Bone marrow (tissue), 2 donors: ENCODE results near the gene TMEM19.
A peak's percentile ranks its signal among the peaks of the same experiment; 100 is the strongest.

ENCODE experiments used
- DNase-seq, 2 donors: peaks; one replicate each; lab custom pipeline; 2025; lab: John Stamatoyannopoulos, UW

TMEM19 gene

DNA sequence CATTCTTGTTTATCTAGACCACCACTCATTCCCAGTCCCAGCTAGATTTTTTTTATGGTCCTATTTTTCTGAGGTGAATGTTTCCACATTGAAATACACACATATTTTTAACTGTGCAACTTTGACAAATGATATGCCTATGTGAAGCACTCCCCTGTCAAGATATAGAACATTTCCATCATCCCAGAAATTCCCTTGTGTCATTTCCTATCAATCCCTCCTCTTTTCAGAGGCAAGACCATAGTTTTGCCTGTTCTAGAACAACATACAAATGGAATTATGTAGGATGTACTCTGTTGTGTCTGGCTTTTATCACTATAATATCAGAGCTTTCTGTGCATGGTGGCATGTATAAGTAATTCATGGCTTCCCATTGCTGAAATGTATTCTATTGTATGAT, 32.7 kb downstream of the TMEM19 start:
- no peak for DNase-seq

DNA sequence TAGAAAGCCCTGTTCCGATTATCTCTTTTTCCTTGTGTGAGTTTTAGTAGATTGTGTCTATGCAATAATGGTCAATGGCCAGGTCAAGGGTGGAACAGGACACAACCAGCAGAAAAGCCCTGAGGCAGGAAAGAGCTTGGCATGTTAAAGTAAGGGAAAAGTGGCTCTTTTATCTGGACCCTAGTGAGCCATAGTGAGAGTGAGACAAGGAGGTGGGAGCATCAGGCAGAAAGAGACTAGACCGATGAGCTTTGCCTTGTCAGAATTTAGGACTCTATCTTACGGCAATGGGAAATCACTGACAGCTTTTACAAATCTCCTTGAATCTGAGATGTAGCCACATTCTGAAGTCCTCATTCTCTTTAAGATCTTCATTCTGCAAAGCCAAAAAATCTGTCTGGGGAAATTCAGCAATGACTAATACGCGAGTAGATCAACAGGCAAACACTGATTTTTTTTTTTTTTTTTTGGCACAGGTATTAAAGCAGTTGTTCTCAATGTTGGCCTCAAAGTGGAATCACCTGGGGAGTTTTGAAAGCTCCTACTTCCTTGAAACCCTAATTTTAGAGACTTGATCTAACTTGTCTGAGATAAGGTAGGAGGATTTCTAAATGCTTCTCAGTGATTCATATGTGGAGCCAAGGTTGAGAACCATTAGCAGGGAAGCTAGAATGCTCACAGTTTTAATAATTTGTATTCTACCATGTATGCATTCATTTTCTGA, 33.9 kb downstream of the TMEM19 start:
- no peak for DNase-seq

DNA sequence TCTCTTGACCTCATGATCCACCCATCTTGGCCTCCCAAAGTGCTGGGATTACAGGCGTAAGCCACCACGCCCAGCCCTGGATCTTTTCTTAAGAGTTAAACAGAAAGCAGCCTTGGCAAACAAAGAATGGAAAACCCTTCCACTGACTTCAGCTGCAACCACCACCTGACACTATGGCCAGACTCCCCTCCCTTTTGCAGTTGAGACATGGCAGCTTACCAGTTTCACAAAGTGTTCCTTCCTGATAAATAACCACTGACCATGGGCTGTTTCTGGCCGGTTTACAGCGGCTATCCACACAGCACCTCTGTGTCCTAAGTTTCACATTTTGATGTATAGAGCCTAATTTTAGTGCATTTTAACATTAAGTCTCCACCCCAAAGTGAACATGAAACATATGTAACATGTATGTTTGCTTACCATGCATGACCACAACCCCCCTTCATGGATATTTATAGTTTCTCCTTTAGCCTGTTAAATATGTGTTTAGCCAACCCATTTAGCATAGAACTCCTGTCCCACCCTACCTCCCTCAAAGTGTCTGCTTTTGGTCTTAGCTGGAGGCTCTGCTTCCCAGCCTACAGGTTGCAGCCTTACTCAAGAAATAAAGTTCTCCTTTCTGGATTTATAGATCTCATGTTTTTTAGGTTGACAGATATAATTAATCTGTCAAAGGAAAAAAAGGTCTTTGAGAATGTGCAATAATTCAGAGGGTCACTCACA, 36.1 kb downstream of the TMEM19 start:
- no peak for DNase-seq

GRCh38 chr12:71725011-71725410, 39.1 kb downstream of the TMEM19 start:
- DNase-seq: no peak

GRCh38 chr12:71726548-71726947, 40.7 kb downstream of the TMEM19 start:
- no peak for DNase-seq

DNA sequence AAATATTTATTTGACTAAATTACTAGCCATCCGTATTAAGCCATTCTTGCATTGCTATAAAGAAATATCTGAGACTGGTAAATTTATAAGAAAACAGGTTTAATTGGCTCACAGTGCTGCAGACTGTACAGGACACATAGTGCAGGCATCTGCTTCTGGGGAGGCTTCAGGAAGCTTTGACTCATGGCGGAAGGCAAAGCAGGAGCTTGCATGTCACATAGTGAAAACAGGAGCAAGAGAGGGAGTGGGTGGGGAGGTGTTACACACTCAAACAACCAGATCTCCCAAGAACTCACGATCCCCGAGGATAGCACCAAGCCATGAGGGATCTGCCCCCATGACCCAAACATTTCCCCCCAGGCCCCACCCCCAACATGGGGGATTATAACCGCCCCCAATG, 42.1 kb downstream of the TMEM19 start:
- no peak for DNase-seq

GRCh38 chr12:71730936-71731335, 45.1 kb downstream of the TMEM19 start:
- DNase-seq: no peak

DNA sequence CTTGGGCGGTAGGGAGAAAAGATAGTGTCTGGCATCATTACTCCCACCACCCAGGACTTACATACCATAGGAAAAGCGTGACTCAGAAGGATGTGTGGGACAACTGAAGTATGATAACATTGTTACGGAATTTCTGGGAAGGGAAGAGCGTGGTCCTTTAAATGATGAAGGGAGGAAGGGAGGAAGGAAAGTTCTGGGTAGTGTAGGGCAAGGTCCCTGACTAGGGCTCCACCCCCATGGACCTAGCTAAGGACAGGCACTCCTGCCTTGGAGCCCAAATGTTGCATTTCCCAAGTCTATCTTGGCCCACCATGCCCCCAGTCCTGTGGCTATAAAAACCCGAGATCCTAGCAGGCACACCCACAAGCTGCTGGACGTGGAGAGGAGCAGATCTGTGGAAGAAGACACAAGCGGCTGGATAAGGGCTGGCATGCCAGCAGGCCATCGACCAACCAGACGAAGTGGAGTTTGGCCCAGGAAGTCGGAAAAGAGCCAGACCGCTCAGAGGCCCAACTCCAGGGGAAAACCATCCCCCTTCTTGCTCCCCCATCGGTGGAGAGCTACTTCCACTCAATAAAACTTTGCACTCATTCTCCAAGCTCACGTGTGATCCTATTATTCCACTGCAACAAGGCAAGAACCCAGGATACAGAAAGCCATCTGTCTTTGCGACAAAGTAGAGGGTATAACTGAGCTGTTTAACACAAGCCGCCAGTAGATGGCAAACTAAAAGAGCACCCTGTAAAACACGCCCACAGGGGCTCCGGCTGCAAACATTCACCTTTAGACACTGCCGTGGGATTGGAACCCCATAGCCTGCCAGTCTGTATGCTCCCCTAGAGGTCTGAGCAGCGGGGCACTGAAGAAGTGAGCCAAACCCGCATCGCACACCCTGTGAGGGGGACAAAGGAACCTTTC, 45.8 kb downstream of the TMEM19 start:
- DNase-seq: no peak

DNA sequence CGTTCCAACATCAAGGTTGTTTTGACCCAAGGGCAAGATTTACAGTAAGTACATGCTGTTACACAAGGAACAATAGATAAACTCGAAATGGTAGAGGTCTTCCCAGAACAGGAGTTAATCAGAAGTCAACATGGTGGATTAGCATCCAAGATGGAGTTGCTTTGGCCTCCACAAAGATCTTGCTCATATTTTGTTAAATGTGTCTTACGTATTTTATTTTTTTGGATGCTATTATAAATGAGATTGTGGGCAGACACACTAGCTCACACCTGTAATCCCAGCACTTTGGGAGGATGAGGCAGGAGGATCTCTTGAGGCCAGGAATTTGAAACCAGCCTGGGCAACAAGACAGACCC, 46.5 kb downstream of the TMEM19 start:
- no peak for DNase-seq

DNA sequence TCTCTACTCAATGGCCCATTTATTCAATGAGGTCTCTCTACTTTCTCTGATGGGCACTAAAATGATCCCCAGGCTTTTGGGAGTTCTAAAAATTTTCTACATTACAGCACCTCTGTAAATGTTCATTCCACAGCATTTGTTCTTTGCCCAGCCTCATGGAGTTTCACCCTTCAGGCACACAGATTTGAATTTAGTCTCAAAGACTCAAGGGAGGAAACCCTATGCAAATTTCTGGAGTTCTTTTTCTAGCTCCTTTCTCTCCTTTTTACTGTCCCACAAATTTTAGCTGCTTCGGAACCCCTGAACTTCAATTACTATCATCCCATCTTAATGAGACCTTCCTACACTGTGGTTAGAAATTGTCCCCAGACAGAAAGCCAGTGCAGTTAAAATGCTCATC, 51.3 kb downstream of the TMEM19 start:
- no peak for DNase-seq

DNA sequence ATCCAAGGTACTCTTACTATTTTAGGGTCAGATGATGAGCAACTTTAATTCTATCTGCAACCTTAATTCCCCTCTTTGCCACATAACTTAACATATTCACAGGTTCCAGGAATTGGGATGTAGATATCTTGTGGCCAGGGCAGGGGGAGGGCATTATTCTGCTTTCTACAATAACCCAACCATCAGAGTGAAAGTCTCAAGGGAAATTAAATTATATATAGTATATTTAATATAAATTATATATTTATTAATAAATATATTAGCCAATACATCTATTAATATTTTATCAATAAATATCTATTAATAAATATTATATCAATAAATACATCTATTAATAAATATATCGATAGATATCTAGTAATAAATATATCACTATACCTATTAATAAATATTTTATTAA, 57.1 kb downstream of the TMEM19 start:
- DNase-seq: no peak

GRCh38 chr12:71744522-71745300, 58.8 kb downstream of the TMEM19 start:
- DNase-seq: no peak

DNA sequence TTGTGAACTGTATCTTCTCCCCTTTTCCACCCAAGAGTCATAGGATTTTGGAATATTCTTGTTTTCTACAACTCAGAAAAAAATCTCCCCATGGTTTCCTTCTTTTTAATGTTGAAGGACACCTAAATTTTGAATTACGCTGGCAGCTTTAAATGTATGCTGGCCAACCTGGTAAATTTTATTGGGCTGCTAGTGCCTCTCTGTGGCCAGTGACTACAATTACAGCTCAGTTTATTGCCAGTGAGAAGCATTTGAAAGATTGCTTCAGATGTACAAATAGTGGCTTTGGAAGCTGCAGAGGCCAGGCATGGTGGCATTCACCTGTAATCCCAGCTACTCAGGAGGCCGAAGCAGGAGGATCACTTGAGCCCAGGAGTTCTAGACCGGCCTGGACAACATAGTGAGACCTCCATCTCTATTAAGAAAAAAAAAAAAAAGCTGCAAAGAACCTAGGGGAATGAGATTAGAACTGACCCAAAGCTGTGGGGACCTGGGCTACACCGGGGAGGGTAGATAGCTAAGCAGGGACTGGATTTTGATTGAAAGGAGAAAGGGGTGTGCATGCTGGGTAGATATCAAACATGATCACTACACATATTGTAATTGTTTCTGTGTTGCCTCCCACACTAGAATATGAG, 61.2 kb downstream of the TMEM19 start:
- DNase-seq: peak; percentile 1 to 18

- DNase-seq: no peak
Observed at GRCh38 chr12:71748081-71748850, 62.4 kb downstream of the TMEM19 start.

GRCh38 chr12:71749666-71750065, 63.8 kb downstream of the TMEM19 start:
- no peak for DNase-seq

DNA sequence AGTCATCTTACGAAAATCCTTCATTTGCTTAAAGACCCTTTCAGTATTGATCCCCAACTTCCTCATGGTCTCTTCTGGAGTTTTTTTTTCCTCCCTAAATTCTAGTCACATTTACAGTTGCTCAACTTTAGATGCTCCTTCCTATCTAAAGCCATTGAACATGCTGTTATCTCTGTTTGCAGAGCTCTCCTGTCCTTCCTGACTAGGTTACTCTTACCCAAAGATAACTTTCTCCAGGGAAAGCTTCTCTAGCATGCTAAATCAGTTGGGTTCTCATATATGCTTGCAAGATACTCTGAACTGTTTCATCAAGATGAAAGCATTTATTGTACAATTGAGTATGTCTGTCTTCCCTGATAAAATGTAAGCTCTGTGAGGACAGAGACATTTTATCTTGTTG, 67.0 kb downstream of the TMEM19 start:
- no peak for DNase-seq
